Body of pancreas (tissue), 4 donors: ENCODE data around the gene ADSS1. TPM values are rescaled to one million over a fixed set of nuclear protein-coding genes. Genes with fewer than 3 reads are reported as not detected.

Experiments used
- ATAC-seq: fragments of 150-250 bp; one replicate; pipeline ENCODE4 v1.9.1; 2016
- DNase-seq, 4 donors: peaks; one replicate each; pipeline ENCODE4 v3.0.0-alpha.2; 2019
- H3K27ac ChIP-seq, 4 donors: fragments of 200-600 bp; sonication (generic); 1 replicate in 3 of 4; 2 replicates in 1 of 4; pipeline versions ENCODE4 v1.5.1 to v1.6.1; 2016 to 2019; ENCODE audit warnings: mild to moderate bottlenecking in 1 of 4, mixed read lengths in 1 of 4, moderate library complexity in 1 of 4
- H3K27me3 ChIP-seq, 2 donors: fragments of 200-600 bp; sonication (generic); one replicate each; pipeline ENCODE4 v1.6.0; 2016; ENCODE audit warnings: mild to moderate bottlenecking in 1 of 2
- H3K36me3 ChIP-seq, 2 donors: fragments of 200-600 bp; sonication (generic); replicated peaks in 1 of 2; 2 replicates each; pipeline ENCODE4 v1.5.1; 2016; ENCODE audit warnings: low read depth in 2 of 2; ENCODE audit not compliant: insufficient read depth in 1 of 2
- H3K4me1 ChIP-seq: fragments of 200-600 bp; sonication (generic); one replicate; pipeline ENCODE4 v1.6.0; 2016
- H3K4me3 ChIP-seq, 2 donors: fragments of 200-600 bp; sonication (generic); 1 replicate in 1 of 2; 2 replicates in 1 of 2; pipeline ENCODE4 v1.5.1; 2016 to 2019
- H3K9me3 ChIP-seq, 3 donors: fragments of 200-600 bp; sonication (generic); 1 replicate in 2 of 3; 2 replicates in 1 of 3; pipeline ENCODE4 v1.5.1; 2016
- CTCF ChIP-seq, 7 experiments: fragments of 450-650 bp in 4 of 7; fragments of 200-600 bp in 3 of 7; sonication (generic) in 3 of 7; IDR thresholded peaks; one replicate each; pipeline ENCODE4 v1.5.1; 2016 to 2019; ENCODE audit warnings: antibody characterized with exemption in 7 of 7
- POLR2A ChIP-seq, 3 donors: fragments of 450-650 bp; IDR thresholded peaks; one replicate each; pipeline ENCODE4 v1.6.1; 2016; ENCODE audit warnings: antibody characterized with exemption in 3 of 3, mild to moderate bottlenecking in 2 of 3
- WGBS, 2 donors: methylation state at CpG; one replicate each; pipeline ENCODE4 v1.1.5; 2017; 5-methylcytosine and 5-hydroxymethylcytosine counted together
- intact Hi-C: fragments of 100-400 bp; cut with DNase I; formaldehyde crosslinking; loops from one replicate; pipeline ENCODE4 v1.15.1; 2023
- total RNA-seq, 2 donors: library from RNA; depleted of rRNA; stranded (reverse); fragments of >200 nt; gene quantifications; one replicate each; pipeline ENCODE4 v1.1.0, GENCODE V29; 2016

ADSS1 gene
- total RNA-seq, 2 donors from 2014 or later = 4.0 to 4.7 TPM

GRCh38 chr14:104697317-104697703 is 26.7 kb upstream of the ADSS1 start:
- intact Hi-C loops = no loop called here
- Histone ChIP-seq H3K27me3 (no peaks in the 10 kb centered on the region), H3K27ac (no peak overlapping the region), H3K4me1 (peaks cover 4% of the 10 kb centered on the region), H3K36me3 (no peaks in the 10 kb centered on the region), H3K4me3 (no peak overlapping the region), H3K9me3 (no peaks in the 10 kb centered on the region)
- no peak for TF ChIP-seq POLR2A (IDR thresholded peaks at IDR 0.05)
- TF ChIP-seq CTCF (IDR thresholded peaks at IDR 0.05) = no peak
- DNase-seq (no peak), ATAC-seq (no peak)
- WGBS, 2 donors = 85 to 92% methylated on average over 5 to 10 of the region's 10 CpGs

GRCh38 chr14:104697892-104698583 is 26.0 kb upstream of the ADSS1 start:
- no peak overlapping the region for H3K4me3 ChIP-seq
- DNase-seq (no peak), ATAC-seq (no peak)
- H3K9me3 ChIP-seq = no peaks in the 10 kb centered on the region
- no peaks in the 10 kb centered on the region for H3K36me3 ChIP-seq
- no peak overlapping the region for H3K27ac ChIP-seq
- intact Hi-C loops = no loop called here
- H3K27me3 ChIP-seq = no peaks in the 10 kb centered on the region
- WGBS, 2 donors = 68 to 81% methylated on average over 9 to 19 of the region's 19 CpGs
- TF ChIP-seq CTCF (IDR thresholded peaks at IDR 0.05) (no peak), POLR2A (IDR thresholded peaks at IDR 0.05) (no peak)
- peaks cover 4% of the 10 kb centered on the region for H3K4me1 ChIP-seq

- Histone ChIP-seq H3K9me3 (no peaks in the 10 kb centered on the region), H3K4me1 (no peaks in the 10 kb centered on the region), H3K27ac (no peak overlapping the region), H3K36me3 (peaks cover 0 to under 1% of the 10 kb centered on the region in 2 donors), H3K4me3 (no peak overlapping the region), H3K27me3 (no peaks in the 10 kb centered on the region)
- TF ChIP-seq POLR2A (IDR thresholded peaks at IDR 0.05) = no peak
- TF ChIP-seq CTCF (IDR thresholded peaks at IDR 0.05) = no peak
- WGBS, 2 donors = 68 to 74% methylated on average over 3 to 20 of the region's 24 CpGs
- no peak for DNase-seq
- intact Hi-C loops = no loop called here
- ATAC-seq = no peak
These were observed 25.2 kb upstream of the ADSS1 start for GRCh38 chr14:104698688-104699425.

- Histone ChIP-seq H3K27me3 (no peaks in the 10 kb centered on the region), H3K27ac (no peak overlapping the region), H3K36me3 (peaks cover 0 to 1% of the 10 kb centered on the region in 2 donors), H3K4me1 (no peaks in the 10 kb centered on the region), H3K4me3 (no peak overlapping the region), H3K9me3 (no peaks in the 10 kb centered on the region)
- intact Hi-C loops = no loop called here
- ATAC-seq (no peak), DNase-seq (no peak)
- 90 to 91% methylated on average over 7 to 11 of the region's 12 CpGs for WGBS, 2 donors
- no peak for TF ChIP-seq CTCF (IDR thresholded peaks at IDR 0.05)
- TF ChIP-seq POLR2A (IDR thresholded peaks at IDR 0.05) = no peak
These were observed 24.6 kb upstream of the ADSS1 start for GRCh38 chr14:104699426-104699748.
